AG04449 (cell line): ENCODE results near the gene SHANK2.

Experiments
- CTCF ChIA-PET: fragments of 350-600 bp; formaldehyde crosslinking; extraction: SDS; loops from one replicate; lab custom pipeline; 2021; ENCODE audit warnings: antibody characterized with exemption; lab: Yijun Ruan, JAX
- POLR2A ChIA-PET: fragments of 400-600, 350-600 bp; formaldehyde crosslinking; extraction: SDS; loops from one replicate; lab custom pipeline; 2020; ENCODE audit warnings: antibody characterized with exemption, inconsistent platforms; lab: Yijun Ruan, JAX
- DNase-seq: peaks from one replicate; pipeline ENCODE4 v3.0.0-alpha.2; 2010; ENCODE audit warnings: low read depth, low spot score
- H3K4me3 ChIP-seq: 2 replicates; pipeline ENCODE4 v1.5.1; 2011; ENCODE audit warnings: low read depth, mild to moderate bottlenecking, control low read depth, low read length
- CTCF ChIP-seq: IDR thresholded peaks from one replicate; pipeline ENCODE4 v1.5.1; 2011; ENCODE audit warnings: mild to moderate bottlenecking, moderate library complexity, low read length, control low read depth, inconsistent platforms; ENCODE audit not compliant: insufficient read depth; ENCODE audit errors: missing control alignments

The SHANK2 gene

GRCh38 chr11:71249301-71249700 is 3.1 kb downstream of the SHANK2 start:
- no peak for TF ChIP-seq CTCF
- ChIA-PET POLR2A (no interaction called here), CTCF (no interaction called here)
- H3K4me3 ChIP-seq = no peak overlapping the region
- DNase-seq = no peak

- POLR2A ChIA-PET = no interaction called here
- CTCF ChIA-PET = interaction anchor here (1.0 kb wide), 1 partner anchor 10 kb away, joined by 3 read pairs; no protein-coding TSS in a partner anchor
- TF ChIP-seq CTCF = no peak
These were observed 3.7 kb downstream of the SHANK2 start for GRCh38 chr11:71248656-71249055.

GRCh38 chr11:71248251-71248570 is 4.2 kb downstream of the SHANK2 start:
- TF ChIP-seq CTCF = no peak
- DNase-seq = no peak
- ChIA-PET CTCF (interaction anchor here (1.0 kb wide), 1 partner anchor 9 kb away, joined by 3 read pairs; no protein-coding TSS in a partner anchor), POLR2A (no interaction called here)
- H3K4me3 ChIP-seq = no peak overlapping the region

More at GRCh38 chr11:71248656-71249055, 3.7 kb downstream of the SHANK2 start:
- H3K4me3 ChIP-seq = no peak overlapping the region
- DNase-seq = no peak

- DNase-seq = no peak
- CTCF ChIA-PET = interaction anchor here (0.6 to 1.0 kb wide), 2 partner anchors 9 to 16 kb away, joined by 3 read pairs; no protein-coding TSS in a partner anchor
- POLR2A ChIA-PET = interaction anchor here (0.7 kb wide), 1 partner anchor 132 kb away, joined by 3 read pairs; no protein-coding TSS in a partner anchor
- no peak overlapping the region for H3K4me3 ChIP-seq
- no peak for TF ChIP-seq CTCF
These were observed 4.7 kb downstream of the SHANK2 start for GRCh38 chr11:71247551-71248250.

GRCh38 chr11:71246559-71246958 is 5.8 kb downstream of the SHANK2 start:
- POLR2A ChIA-PET = no interaction called here
- no peak for DNase-seq
- TF ChIP-seq CTCF = no peak
- H3K4me3 ChIP-seq = no peak overlapping the region
- CTCF ChIA-PET = no interaction called here

GRCh38 chr11:71245601-71246391 is 6.6 kb downstream of the SHANK2 start:
- DNase-seq = no peak
- ChIA-PET CTCF (no interaction called here), POLR2A (no interaction called here)
- TF ChIP-seq CTCF = no peak
- H3K4me3 ChIP-seq = no peak overlapping the region
